CD14-positive monocyte (primary cell): Measurements from ENCODE around the gene KIAA0513. TPM values are rescaled to one million over a fixed set of nuclear protein-coding genes. Genes with fewer than 3 reads are reported as not detected.
A peak's percentile ranks its signal among the peaks of the same experiment; 100 is the strongest.

Experiments
- DNase-seq, 3 donors: peaks; one replicate each; pipeline ENCODE4 v3.0.0-alpha.2; 2011 to 2022
- H2AFZ ChIP-seq: 2 replicates; pipeline ENCODE4 v1.6.0; 2012; ENCODE audit warnings: mild to moderate bottlenecking, low read depth, low read length, inconsistent platforms; ENCODE audit not compliant: insufficient read depth, poor library complexity, severe bottlenecking
- H3K27ac ChIP-seq, 2 donors: 1 replicate in 1 of 2; 2 replicates in 1 of 2; pipeline ENCODE4 v1.5.1; 2012 to 2013; ENCODE audit warnings: low read length in 2 of 2, control low read depth in 1 of 2, inconsistent platforms in 1 of 2, low read depth in 1 of 2, mild to moderate bottlenecking in 1 of 2
- H3K27me3 ChIP-seq, 2 donors: one replicate each; pipeline versions ENCODE4 v1.6.0 to v1.6.1; 2011 to 2013; ENCODE audit warnings: low read length in 2 of 2; ENCODE audit not compliant: control insufficient read depth in 2 of 2, insufficient read depth in 2 of 2
- H3K36me3 ChIP-seq, 2 donors: replicated peaks in 1 of 2; 1 replicate in 1 of 2; 2 replicates in 1 of 2; pipeline versions ENCODE4 v1.5.1 to v1.6.1; 2012 to 2013; ENCODE audit warnings: low read length in 2 of 2, control low read depth in 1 of 2, inconsistent platforms in 1 of 2, mild to moderate bottlenecking in 1 of 2; ENCODE audit not compliant: insufficient read depth in 2 of 2, control insufficient read depth in 1 of 2
- H3K4me1 ChIP-seq, 2 donors: 1 replicate in 1 of 2; 2 replicates in 1 of 2; pipeline versions ENCODE4 v1.5.1 to v1.6.1; 2012 to 2013; ENCODE audit warnings: low read length in 2 of 2, control low read depth in 1 of 2, inconsistent platforms in 1 of 2, mild to moderate bottlenecking in 1 of 2, moderate library complexity in 1 of 2; ENCODE audit not compliant: insufficient read depth in 2 of 2, control insufficient read depth in 1 of 2
- H3K4me2 ChIP-seq: replicated peaks from 2 replicates; pipeline ENCODE3; 2012; ENCODE audit warnings: low read length, moderate library complexity, mild to moderate bottlenecking; ENCODE audit not compliant: poor library complexity, severe bottlenecking; ENCODE audit errors: extremely low read depth
- H3K4me3 ChIP-seq, 3 experiments: fragments of 200-600 bp in 1 of 3; sonication (generic) in 1 of 3; replicated peaks in 1 of 3; 1 replicate in 2 of 3; 2 replicates in 1 of 3; pipeline ENCODE4 v1.5.1; 2011 to 2013; ENCODE audit warnings: low read length in 3 of 3, mild to moderate bottlenecking in 3 of 3, control low read depth in 2 of 3, low read depth in 2 of 3, inconsistent platforms in 1 of 3, moderate library complexity in 1 of 3
- H3K79me2 ChIP-seq: 2 replicates; pipeline ENCODE4 v1.6.0; 2012; ENCODE audit warnings: mild to moderate bottlenecking, control low read depth, inconsistent platforms, low read length, moderate library complexity; ENCODE audit not compliant: insufficient read depth
- H3K9ac ChIP-seq: 2 replicates; pipeline ENCODE4 v1.6.0; 2017; ENCODE audit warnings: low read length, mild to moderate bottlenecking; ENCODE audit not compliant: insufficient read depth, poor library complexity, severe bottlenecking
- H3K9me3 ChIP-seq, 2 donors: replicated peaks in 1 of 2; 1 replicate in 1 of 2; 2 replicates in 1 of 2; pipeline versions ENCODE4 v1.5.1 to v1.6.1; 2012 to 2013; ENCODE audit warnings: low read length in 2 of 2, control low read depth in 1 of 2; ENCODE audit not compliant: control insufficient read depth in 1 of 2, insufficient read depth in 1 of 2
- H4K20me1 ChIP-seq: 2 replicates; pipeline ENCODE4 v1.6.0; 2012; ENCODE audit warnings: mild to moderate bottlenecking, low read length, control low read depth, moderate library complexity; ENCODE audit not compliant: insufficient read depth
- H3K27ac Mint-ChIP-seq, 7 donors: one replicate each; pipeline ENCODE4 v1.8.0; 2020; ENCODE audit warnings: mild to moderate bottlenecking in 7 of 7, mixed read lengths in 7 of 7, moderate library complexity in 6 of 7, inconsistent platforms in 2 of 7
- H3K27me3 Mint-ChIP-seq, 3 donors: one replicate each; pipeline ENCODE4 v1.8.0; 2021 to 2022; ENCODE audit warnings: low read depth in 3 of 3, mild to moderate bottlenecking in 3 of 3, mixed read lengths in 3 of 3, moderate library complexity in 3 of 3, inconsistent platforms in 1 of 3
- H3K36me3 Mint-ChIP-seq, 2 donors: one replicate each; pipeline ENCODE4 v1.8.0; 2020; ENCODE audit warnings: mixed read lengths in 2 of 2, inconsistent platforms in 1 of 2, mild to moderate bottlenecking in 1 of 2
- H3K4me1 Mint-ChIP-seq: one replicate; pipeline ENCODE4 v1.8.0; 2020; ENCODE audit warnings: mild to moderate bottlenecking, mixed read lengths
- H3K4me3 Mint-ChIP-seq, 2 donors: one replicate each; pipeline ENCODE4 v1.8.0; 2020; ENCODE audit warnings: mild to moderate bottlenecking in 2 of 2, mixed read lengths in 2 of 2, moderate library complexity in 1 of 2
- H3K9me3 Mint-ChIP-seq, 7 donors: one replicate each; pipeline ENCODE4 v1.8.0; 2020 to 2022; ENCODE audit warnings: mixed read lengths in 7 of 7, mild to moderate bottlenecking in 6 of 7, moderate library complexity in 6 of 7, inconsistent platforms in 2 of 7
- CTCF ChIP-seq: fragments of 200-600 bp; IDR thresholded peaks from one replicate; pipeline ENCODE4 v1.8.0; 2022; ENCODE audit warnings: antibody characterized with exemption, mild to moderate bottlenecking
- WGBS: methylation state at CpG from one replicate; pipeline ENCODE4 v1.1.5; 2013; ENCODE audit warnings: missing lambda C conversion rate; ENCODE audit not compliant: insufficient coverage; 5-methylcytosine and 5-hydroxymethylcytosine counted together
- intact Hi-C, 2 donors: fragments of 100-400 bp; cut with micrococcal nuclease; formaldehyde crosslinking; loops; one replicate each; pipeline versions ENCODE4 v1.15.0 to v1.15.1; 2023
- polyA minus RNA-seq: library from RNA; depleted of rRNA, polyadenylated mRNA; stranded (reverse); fragments of >200 nt; gene quantifications from 2 replicates; pipeline ENCODE4 v1.2.3, GENCODE V29; 2012
- polyA plus RNA-seq, 3 donors: library from polyadenylated mRNA; depleted of rRNA in 1 of 3; unstranded in 2 of 3; stranded (reverse) in 1 of 3; fragments of 300-500 nt in 2 of 3; fragments of >200 nt in 1 of 3; fragmentation: Illumina TruSeq in 2 of 3; gene quantifications; 1 replicate in 2 of 3; 2 replicates in 1 of 3; pipeline ENCODE4 v1.2.3, GENCODE V29; 2012 to 2021
- total RNA-seq, 12 experiments: library from RNA in 1 of 12; stranded (reverse) in 1 of 12; fragments of 120-200 nt in 1 of 12; gene quantifications; one replicate each; pipeline ENCODE4 v1.2.4 and lab custom pipeline; 2013 to 2026; ENCODE audit warnings: mixed read lengths in 6 of 12, inconsistent platforms in 1 of 12

Gene KIAA0513
- total RNA-seq (2013), result 72.7 TPM
- polyA plus RNA-seq, result 10 to 100 TPM; 21.4 to 77.5 (median 32.7) TPM
- polyA minus RNA-seq, result 52.8 and 73.3 TPM in 2 replicates
- 15.7 to 244 (median 170) reads per million in 11 experiments for total RNA-seq (lab: John Stamatoyannopoulos, UW)

GRCh38 chr16:85027349-85027957 is at the start of gene KIAA0513:
KIAA0513 (plus strand) TSS chr16:85027795; CDS start chr16:85067072, 39,277 bp downstream.
- H2AFZ ChIP-seq, result peak within 1 kb of the TSS; percentile 71
- Mint-ChIP-seq H3K27ac (peak within 1 kb of the TSS; percentile 93 to 97 (median 96)), H3K36me3 (peaks cover 21 to 34% of the 10 kb centered on the region in 2 donors), H3K4me3 (peak within 1 kb of the TSS; percentile 94 to 95), H3K27me3 (peaks cover 0 to 1% (median 0%) of the 10 kb centered on the region in 3 donors), H3K9me3 (peaks cover 0 to 2% (median 0%) of the 10 kb centered on the region in 7 donors), H3K4me1 (peaks cover 72% of the 10 kb centered on the region)
- H3K27me3 ChIP-seq, result no peaks in the 10 kb centered on the region
- H3K9me3 ChIP-seq, result no peaks in the 10 kb centered on the region
- peak within 1 kb of the TSS; percentile 91 for H3K9ac ChIP-seq
- intact Hi-C loops, result loop anchor here (2.0 to 5.0 kb wide), 4 partner anchors 17 to 45 kb away; partner anchors contain the start of gene ZDHHC7 (in 1 of the 2)
- H4K20me1 ChIP-seq, result peaks cover 46% of the 10 kb centered on the region
- H3K4me3 ChIP-seq, result peak within 1 kb of the TSS; percentile 84 to 98 (median 93)
- H3K79me2 ChIP-seq, result peaks cover 68% of the 10 kb centered on the region
- H3K4me1 ChIP-seq, result peaks cover 59 to 70% of the 10 kb centered on the region in 2 donors
- WGBS, result under 1% methylated on average over 57 of the region's 59 CpGs
- H3K4me2 ChIP-seq, result peak within 1 kb of the TSS; percentile 81
- H3K27ac ChIP-seq, result peak within 1 kb of the TSS; percentile 81 to 84
- no peak for TF ChIP-seq CTCF
- peak; percentile 91 to 95 (median 92) for DNase-seq
- H3K36me3 ChIP-seq, result peaks cover 15 to 19% of the 10 kb centered on the region in 2 donors

GRCh38 chr16:84979516-84979915 is 48.1 kb upstream of the KIAA0513 start:
- no peak for DNase-seq
- peaks cover 71% of the 10 kb centered on the region for H4K20me1 ChIP-seq
- Mint-ChIP-seq H3K36me3 (peaks cover 82 to 94% of the 10 kb centered on the region in 2 donors), H3K4me3 (no peak overlapping the region), H3K27ac (no peak overlapping the region), H3K9me3 (peaks cover 0 to 2% (median 0%) of the 10 kb centered on the region in 7 donors), H3K4me1 (peaks cover 47% of the 10 kb centered on the region), H3K27me3 (peaks cover 0 to 4% (median 2%) of the 10 kb centered on the region in 3 donors)
- H3K36me3 ChIP-seq, result peaks cover 74 to 87% of the 10 kb centered on the region in 2 donors
- no peak overlapping the region for H3K9ac ChIP-seq
- peaks cover 49 to 54% of the 10 kb centered on the region in 2 donors for H3K4me1 ChIP-seq
- no peak overlapping the region for H3K4me2 ChIP-seq
- no peaks in the 10 kb centered on the region for H3K27me3 ChIP-seq
- no peak overlapping the region for H3K27ac ChIP-seq
- TF ChIP-seq CTCF, result no peak
- no CpG with 5 or more reads among the region's 4 CpGs for WGBS
- no peak overlapping the region for H3K4me3 ChIP-seq
- no peak overlapping the region for H2AFZ ChIP-seq
- H3K9me3 ChIP-seq, result no peaks in the 10 kb centered on the region
- intact Hi-C loops, result loop anchor here in 1 of 2 donors (5.0 to 10.0 kb wide), 2 partner anchors 33 to 305 kb away; partner anchors contain the start of gene ZDHHC7
- H3K79me2 ChIP-seq, result peaks cover 68% of the 10 kb centered on the region
